NB4 (cell line): ENCODE data around the gene CLEC17A.

Experiments used
- CTCF ChIP-seq: IDR thresholded peaks from one replicate; pipeline ENCODE4 v1.5.1; 2012; ENCODE audit warnings: low read depth, low read length
- MAX ChIP-seq: IDR thresholded peaks from 2 replicates; pipeline ENCODE4 v1.6.1; 2011; ENCODE audit warnings: low read depth, low read length
- MYC ChIP-seq: IDR thresholded peaks from 2 replicates; pipeline ENCODE4 v1.6.1; 2011; ENCODE audit warnings: low read depth, low read length
- POLR2A ChIP-seq: IDR thresholded peaks from 2 replicates; pipeline ENCODE4 v1.6.1; 2011; ENCODE audit warnings: mild to moderate bottlenecking; ENCODE audit not compliant: insufficient read length; ENCODE audit errors: extremely low read depth

GRCh38 chr19:14563590-14563926, 19.3 kb upstream of the CLEC17A start:
- TF ChIP-seq CTCF: no peak
- no peak for TF ChIP-seq POLR2A
- TF ChIP-seq MAX: no peak
- TF ChIP-seq MYC: no peak
